Measurements from ENCODE around the gene SEPHS1. TPM values are rescaled to one million over a fixed set of nuclear protein-coding genes. Genes with fewer than 3 reads are reported as not detected.
A peak's percentile ranks its signal among the peaks of the same experiment; 100 is the strongest.

Gene SEPHS1
- total RNA-seq, 1 experiment from 2014 or later, result 111 TPM

- TF ChIP-seq CTCF (conservative IDR thresholded peaks at IDR 0.05; ENCODE audit: low read depth, low read length) (no peak), EZH2 (IDR thresholded peaks at IDR 0.05; ENCODE audit: borderline replicate concordance, low read depth, low read length, poor library complexity, severe bottlenecking) (no peak)
- POLR2A ChIA-PET (ENCODE audit: low non-redundant PET), result no interaction called here
- BruUV-seq (replicated peaks), result no TSS peak
- H3K27ac ChIP-seq (ENCODE audit: low read depth, low read length, poor library complexity, severe bottlenecking), result no peak overlapping the region
- H3K27me3 ChIP-seq (replicated peaks; ENCODE audit: insufficient read depth, low read depth, low read length, poor library complexity), result no peaks in the 10 kb centered on the region
- CTCF ChIA-PET, result no interaction called here
- H3K4me1 ChIP-seq (ENCODE audit: insufficient read depth, low read length, poor library complexity, severe bottlenecking), result no peaks in the 10 kb centered on the region
- H3K36me3 ChIP-seq (ENCODE audit: insufficient read depth, low read length, poor library complexity, severe bottlenecking), result peaks cover 55% of the 10 kb centered on the region
- no peaks in the 10 kb centered on the region for H3K9me3 ChIP-seq (ENCODE audit: low read depth, low read length, poor library complexity, severe bottlenecking)
- intact Hi-C loops (cut with micrococcal nuclease; ENCODE audit: unreplicated experiment), result no loop called here
- DNase-seq (ENCODE audit: low spot score), result no peak
- H3K4me3 ChIP-seq (ENCODE audit: low read depth, low read length, poor library complexity, severe bottlenecking), result no peak overlapping the region
These were observed 26.5 kb downstream of the SEPHS1 start for GRCh38 chr10:13321576-13321975.

GRCh38 chr10:13319166-13319565 lies 28.9 kb downstream of the SEPHS1 start:
- no peak for TF ChIP-seq CTCF (conservative IDR thresholded peaks at IDR 0.05; ENCODE audit: low read depth, low read length)
- no peak for TF ChIP-seq EZH2 (IDR thresholded peaks at IDR 0.05; ENCODE audit: borderline replicate concordance, low read depth, low read length, poor library complexity, severe bottlenecking)
- no peaks in the 10 kb centered on the region for H3K9me3 ChIP-seq (ENCODE audit: low read depth, low read length, poor library complexity, severe bottlenecking)
- no TSS peak for BruUV-seq (replicated peaks)
- H3K4me3 ChIP-seq (ENCODE audit: low read depth, low read length, poor library complexity, severe bottlenecking), result no peak overlapping the region
- ChIA-PET POLR2A (ENCODE audit: low non-redundant PET) (no interaction called here), CTCF (no interaction called here)
- intact Hi-C loops (cut with micrococcal nuclease; ENCODE audit: unreplicated experiment), result no loop called here
- H3K27ac ChIP-seq (ENCODE audit: low read depth, low read length, poor library complexity, severe bottlenecking), result no peak overlapping the region
- H3K27me3 ChIP-seq (replicated peaks; ENCODE audit: insufficient read depth, low read depth, low read length, poor library complexity), result no peaks in the 10 kb centered on the region
- no peaks in the 10 kb centered on the region for H3K4me1 ChIP-seq (ENCODE audit: insufficient read depth, low read length, poor library complexity, severe bottlenecking)
- H3K36me3 ChIP-seq (ENCODE audit: insufficient read depth, low read length, poor library complexity, severe bottlenecking), result peaks cover 34% of the 10 kb centered on the region
- no peak for DNase-seq (ENCODE audit: low spot score)

- no peak for TF ChIP-seq CTCF (conservative IDR thresholded peaks at IDR 0.05; ENCODE audit: low read depth, low read length)
- no peak for TF ChIP-seq EZH2 (IDR thresholded peaks at IDR 0.05; ENCODE audit: borderline replicate concordance, low read depth, low read length, poor library complexity, severe bottlenecking)
- DNase-seq (ENCODE audit: low spot score), result no peak
- Histone ChIP-seq H3K36me3 (ENCODE audit: insufficient read depth, low read length, poor library complexity, severe bottlenecking) (peaks cover 23% of the 10 kb centered on the region), H3K4me1 (ENCODE audit: insufficient read depth, low read length, poor library complexity, severe bottlenecking) (no peaks in the 10 kb centered on the region), H3K9me3 (ENCODE audit: low read depth, low read length, poor library complexity, severe bottlenecking) (no peaks in the 10 kb centered on the region), H3K4me3 (ENCODE audit: low read depth, low read length, poor library complexity, severe bottlenecking) (no peak overlapping the region), H3K27ac (ENCODE audit: low read depth, low read length, poor library complexity, severe bottlenecking) (no peak overlapping the region), H3K27me3 (replicated peaks; ENCODE audit: insufficient read depth, low read depth, low read length, poor library complexity) (no peaks in the 10 kb centered on the region)
- CTCF ChIA-PET, result interaction anchor here (0.6 kb wide), 1 partner anchor 14 kb away, joined by 6 read pairs; no protein-coding TSS in a partner anchor
- TSS peak; percentile 28 for BruUV-seq (replicated peaks)
- intact Hi-C loops (cut with micrococcal nuclease; ENCODE audit: unreplicated experiment), result no loop called here
- POLR2A ChIA-PET (ENCODE audit: low non-redundant PET), result no interaction called here
These were observed 30.6 kb downstream of the SEPHS1 start for GRCh38 chr10:13317474-13317873.
